ENCODE data around the gene CCDC85A.

CCDC85A gene

DNA sequence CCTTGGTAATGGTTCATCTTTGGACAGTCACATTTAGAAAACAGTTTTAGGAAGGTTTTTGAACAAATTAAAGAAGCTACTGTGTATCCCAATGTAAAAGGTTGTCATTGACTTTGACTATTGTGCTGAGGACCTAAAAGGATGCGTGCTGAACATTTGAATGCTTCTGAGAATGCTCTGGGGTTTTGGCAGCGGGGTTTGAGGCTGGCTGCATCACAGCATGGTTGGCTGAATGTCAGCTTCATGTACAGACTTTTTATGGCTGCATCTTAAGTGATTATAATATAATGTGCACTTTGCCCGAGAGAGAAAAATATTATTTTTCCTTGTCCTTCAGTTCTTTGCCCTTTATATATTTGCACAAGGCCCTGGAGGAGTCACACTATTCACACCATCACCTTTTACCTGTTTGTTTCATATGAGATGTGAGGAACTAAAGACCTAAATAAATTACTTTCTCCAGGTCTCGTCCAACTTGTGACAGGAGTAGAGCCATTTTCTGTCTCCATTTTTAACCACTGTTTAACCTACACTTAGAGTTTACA is 125.9 kb downstream of the CCDC85A start:
- no peak for DNase-seq (ENCODE audit: low read depth)

DNA sequence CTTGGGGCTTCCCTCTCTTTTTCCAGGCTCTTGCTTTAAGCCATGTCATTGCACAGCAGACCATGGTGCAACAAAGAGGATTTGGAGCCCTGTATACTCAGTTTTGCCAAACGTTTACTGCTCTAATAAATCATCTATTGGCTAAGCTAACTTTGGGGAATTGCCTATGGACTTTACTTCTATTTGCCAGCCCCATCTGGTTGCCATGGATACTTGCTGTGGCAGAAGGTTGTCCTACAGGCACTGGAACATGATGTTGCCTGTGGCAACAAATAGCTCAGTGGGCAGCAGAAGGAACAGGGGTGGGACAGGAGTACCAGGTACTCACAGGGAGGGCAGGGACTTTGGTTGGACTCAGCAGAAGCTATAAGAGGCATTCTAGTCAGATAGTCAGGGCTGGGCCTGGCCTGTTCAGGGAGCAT is 129.7 kb downstream of the CCDC85A start:
- no peak for DNase-seq (ENCODE audit: low read depth)

DNA sequence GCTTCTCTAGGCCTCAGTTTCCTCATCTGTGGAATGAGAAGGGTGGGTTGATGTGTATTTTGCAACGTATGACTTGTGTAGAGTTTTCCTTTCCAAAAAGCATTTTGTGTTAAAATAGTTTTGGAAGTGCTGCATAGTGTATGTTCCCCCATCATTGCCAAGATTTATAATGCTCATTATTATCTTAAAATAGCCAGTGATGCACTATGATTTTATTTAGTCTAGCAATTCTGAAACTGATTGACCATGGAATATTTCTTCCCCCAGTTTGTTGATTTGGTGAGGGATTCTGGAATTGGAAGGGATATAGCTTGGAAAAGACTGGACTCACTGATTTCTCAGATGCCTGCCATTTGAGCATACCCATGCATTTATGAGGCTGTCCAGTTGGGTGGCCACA is 130.6 kb downstream of the CCDC85A start:
- no peak for DNase-seq (ENCODE audit: low read depth)

DNA sequence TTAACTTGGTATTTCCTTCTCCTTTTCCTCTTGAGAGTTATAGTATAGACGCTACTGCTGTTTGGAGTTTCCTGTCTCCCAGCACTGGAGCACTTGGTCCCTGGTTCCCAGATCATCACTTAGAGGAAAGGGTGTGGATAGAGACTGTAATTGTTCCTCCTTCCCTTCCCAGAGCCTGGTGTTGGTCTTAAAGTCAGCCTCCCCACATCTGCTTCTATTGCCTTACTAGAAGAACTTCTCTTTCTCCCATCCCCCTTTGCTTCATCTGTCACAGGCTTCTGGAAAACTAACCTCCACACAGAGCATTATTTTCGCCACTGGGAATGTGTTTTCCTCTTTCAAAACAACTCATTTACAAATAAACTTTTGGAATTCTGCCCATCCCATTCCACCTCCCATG is 131.0 kb downstream of the CCDC85A start:
- no peak for DNase-seq (ENCODE audit: low read depth)

DNA sequence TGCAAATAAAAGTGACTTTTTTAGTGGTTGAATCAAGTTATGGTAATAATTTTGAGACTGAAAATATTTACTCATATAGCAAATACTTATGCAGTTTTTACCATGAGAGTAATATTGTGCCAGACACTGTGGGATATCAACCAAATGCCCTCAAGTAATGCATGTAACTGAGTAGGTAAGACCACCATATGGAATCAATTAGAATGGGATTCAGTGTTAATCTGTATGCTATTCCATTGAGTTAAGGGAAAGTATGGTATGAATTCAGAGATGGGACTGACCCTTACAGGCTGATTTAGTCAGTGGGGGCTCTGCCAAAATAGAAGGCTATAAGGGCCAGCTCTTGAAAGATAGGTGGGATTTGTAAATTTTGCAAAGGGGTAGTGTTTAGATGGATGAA is 131.6 kb downstream of the CCDC85A start:
- DNase-seq (ENCODE audit: low read depth): no peak

DNA sequence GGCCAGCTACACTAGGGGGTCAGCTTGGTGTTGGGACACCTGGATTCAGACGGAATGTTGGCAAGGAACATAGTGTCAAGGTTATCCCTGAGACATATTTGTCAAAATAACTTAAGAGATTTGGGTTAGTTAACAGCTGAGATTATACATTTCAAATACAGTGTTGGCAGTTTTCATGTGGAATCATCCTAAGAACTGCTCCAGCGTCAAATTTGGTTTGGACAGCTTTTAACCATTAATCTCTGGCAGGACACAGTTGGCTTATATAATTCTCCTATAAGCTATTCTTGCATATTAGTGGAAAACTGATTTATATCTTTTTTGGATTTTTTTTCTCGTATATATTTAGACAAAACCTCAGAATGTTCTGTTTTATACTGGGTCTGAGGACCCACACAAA is 132.2 kb downstream of the CCDC85A start:
- DNase-seq (ENCODE audit: low read depth): no peak

DNA sequence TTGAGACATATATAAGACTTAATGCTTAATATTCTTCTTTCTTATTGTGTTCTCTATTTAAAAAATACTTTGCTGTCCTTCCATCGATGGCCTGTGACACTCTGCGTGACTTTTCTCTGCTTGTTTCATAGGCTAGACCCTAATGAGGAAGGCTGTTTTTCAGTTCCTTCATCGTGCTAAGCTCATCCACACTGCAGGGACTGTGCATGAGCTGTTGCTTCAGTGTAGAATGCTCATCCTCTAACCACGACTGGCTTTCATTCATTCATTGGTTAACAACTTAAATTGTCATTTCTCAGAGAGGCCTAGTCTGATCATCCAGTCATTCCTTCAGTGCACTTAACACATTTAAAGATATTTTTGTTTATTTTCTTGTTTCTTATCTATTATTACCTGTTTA is 134.4 kb downstream of the CCDC85A start:
- DNase-seq (ENCODE audit: low read depth): no peak

DNA sequence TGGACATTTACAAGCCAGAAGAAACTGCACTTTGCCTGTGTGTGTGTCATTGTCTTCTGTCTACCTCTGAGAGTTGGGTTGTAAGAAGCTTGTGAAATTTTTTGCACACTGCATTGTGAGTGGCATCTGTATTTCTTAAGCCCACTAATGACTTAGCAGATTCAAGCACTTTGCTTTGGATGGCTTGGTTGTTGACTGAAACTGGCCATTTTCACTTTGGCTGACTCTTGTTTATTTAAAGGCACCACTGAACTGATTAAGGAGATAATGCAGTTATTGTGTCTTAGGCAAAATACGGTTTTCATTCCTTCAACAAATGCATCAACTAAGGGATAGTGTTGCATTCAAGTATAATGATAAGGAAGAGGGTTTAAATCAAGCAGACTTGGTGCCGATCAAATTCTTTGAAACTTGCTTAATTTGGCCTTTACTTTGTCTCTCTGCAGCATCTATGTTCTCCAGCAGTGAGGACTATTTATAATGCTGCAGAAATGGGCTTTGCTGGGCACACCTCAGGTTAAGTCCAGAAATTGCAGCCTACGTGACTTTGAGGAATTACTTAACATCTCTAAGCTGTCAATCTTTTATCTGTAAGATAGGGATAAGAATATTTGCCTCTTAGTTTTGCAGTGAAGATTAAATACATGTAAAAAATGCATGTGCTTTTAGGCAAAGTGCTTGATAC is 142.0 kb downstream of the CCDC85A start:
- no peak for DNase-seq (ENCODE audit: low read depth)

DNA sequence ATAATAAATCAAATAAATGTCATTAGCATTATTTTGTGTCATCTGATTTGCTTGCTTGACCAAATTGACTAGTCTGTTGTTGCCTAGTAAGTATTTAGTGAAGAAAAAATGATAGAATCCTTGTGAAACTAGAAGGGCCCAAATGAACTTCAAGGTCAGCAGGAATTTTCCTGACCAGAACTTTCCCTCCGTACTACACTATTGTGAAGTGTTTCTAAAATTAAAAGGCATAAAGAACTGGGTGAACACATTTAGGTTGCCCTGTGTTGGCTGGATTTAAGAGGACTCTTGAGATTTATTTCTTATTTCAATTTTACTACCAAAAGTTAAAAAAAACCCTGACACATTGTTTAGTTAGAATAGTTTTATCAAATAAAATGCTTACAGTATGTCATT is 142.6 kb downstream of the CCDC85A start:
- no peak for DNase-seq (ENCODE audit: low read depth)

DNA sequence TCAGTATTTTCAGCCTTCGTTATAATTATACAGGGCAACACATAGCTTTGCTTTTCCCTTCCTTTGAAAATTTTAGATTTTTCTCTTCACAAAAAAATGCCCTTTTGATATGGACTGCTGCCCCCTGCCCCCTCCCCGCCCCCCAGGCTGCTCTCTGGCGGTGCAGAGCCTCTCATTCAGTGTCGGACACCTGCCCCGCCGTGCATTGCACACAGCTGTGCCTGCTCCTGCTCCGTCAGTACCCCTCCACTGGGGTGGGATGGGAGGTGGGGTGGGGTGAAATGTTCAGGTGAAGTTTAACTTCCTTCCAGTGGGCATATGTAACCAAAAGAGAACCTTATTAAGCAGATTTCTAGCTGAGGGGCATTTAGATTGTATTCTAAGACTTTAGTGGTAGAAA is 148.0 kb downstream of the CCDC85A start:
- DNase-seq (ENCODE audit: low read depth): no peak

DNA sequence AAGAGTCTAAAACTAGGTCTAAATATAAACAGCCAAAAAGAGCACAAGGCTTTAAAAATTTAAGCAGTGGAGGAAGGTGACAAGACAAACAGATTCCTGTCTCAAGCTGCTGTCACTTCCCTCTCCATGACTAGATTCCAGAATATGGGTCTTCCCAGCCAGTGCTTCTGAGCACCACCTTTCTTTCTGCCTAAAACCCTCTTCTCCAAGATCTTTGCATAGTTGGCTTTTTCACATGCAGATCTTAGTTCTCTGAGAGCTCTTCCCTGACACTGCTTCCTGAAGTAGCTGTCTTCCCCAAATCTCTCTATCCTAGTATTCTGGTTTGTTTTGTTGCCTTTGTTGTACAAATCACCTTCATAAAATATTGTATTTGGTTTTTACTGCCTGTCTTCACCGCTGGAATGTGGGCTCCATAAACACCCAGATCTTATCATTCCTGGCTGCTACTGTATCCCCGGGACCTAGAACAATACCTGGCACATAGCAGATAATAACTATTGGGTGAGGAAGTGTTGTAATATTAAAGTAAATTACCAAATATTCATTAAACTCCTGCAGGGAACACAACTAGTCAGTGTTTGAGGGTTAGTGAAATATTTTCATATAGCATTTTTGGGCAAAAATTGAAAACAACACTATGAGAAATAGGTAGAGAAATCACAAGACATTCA is 150.2 kb downstream of the CCDC85A start:
- no peak for DNase-seq (ENCODE audit: low read depth)

DNA sequence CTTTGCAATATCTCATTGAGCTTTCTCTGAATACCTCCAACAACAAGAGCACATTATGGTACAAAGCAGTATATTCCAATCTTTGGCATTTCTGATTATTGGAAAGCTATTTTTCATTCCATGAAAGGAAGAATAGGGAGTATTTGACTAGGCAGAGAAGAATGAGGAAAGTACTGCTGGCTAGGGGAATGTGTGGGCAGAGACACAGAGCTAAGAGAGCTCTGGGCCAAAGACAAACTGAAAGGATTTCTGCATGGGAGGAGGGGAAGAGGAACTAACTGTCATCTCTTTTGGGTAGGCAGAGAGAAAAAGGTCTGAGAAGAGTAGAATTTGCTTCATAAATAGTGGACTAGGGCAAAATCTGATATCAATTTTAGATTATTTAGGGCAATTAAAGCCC is 150.8 kb downstream of the CCDC85A start:
- DNase-seq (ENCODE audit: low read depth): no peak

DNA sequence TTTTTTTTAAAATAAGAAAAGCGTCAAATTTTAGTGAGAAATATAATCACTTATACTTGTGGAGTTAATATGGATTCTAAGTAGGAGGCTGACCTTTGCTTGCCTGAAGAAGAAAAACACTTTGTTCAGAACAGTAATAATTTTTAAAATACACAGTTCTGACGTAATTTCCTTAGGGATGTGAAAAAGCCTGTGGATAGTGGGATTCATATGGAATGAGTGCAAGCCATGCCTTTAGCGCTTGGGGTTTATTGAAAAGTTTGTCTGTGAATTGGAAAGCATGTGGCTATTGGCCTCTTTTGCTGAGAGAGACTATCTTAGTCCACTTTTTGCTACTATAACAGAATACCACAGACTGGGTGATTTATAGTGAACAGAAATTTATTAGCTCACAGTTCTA is 151.3 kb downstream of the CCDC85A start:
- no peak for DNase-seq (ENCODE audit: low read depth)

DNA sequence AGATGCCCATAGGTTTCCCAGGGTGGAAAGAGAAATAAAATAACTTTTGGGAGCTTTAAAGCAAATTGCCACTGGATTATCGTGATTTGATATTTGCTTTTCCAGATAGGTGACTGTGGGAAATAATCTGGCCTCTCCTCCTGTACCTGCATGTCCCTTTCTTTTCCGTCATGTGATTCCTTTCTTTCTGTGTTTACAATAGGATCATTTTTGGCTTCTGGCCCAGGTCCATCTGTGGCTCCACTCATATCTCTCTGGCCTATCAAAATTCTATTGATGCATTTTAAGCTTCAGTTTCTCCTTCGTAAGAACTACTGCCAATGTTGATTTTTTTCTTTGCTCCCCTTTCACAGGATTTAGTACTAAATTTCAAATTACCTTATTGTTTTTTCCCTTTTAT is 153.6 kb downstream of the CCDC85A start:
- DNase-seq (ENCODE audit: low read depth): no peak

DNA sequence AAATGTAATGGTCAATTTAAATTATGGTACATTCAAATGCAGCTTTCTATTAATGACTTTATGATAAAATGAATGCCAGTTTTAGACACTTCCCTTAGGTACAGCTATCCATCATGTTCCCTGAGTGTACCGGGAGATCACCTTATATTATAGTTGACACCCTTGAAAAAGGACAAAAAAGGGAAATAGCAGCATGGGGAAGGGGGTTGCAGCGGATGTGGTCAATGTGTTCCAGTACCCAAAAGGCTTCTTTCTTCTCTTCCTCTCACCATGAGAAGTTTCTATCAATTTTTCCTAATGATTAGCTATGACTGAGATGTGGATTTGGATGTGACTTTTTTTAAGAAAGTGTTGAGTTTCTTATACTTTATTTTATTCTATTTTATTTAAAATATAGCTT is 154.4 kb downstream of the CCDC85A start:
- DNase-seq (ENCODE audit: low read depth): no peak

DNA sequence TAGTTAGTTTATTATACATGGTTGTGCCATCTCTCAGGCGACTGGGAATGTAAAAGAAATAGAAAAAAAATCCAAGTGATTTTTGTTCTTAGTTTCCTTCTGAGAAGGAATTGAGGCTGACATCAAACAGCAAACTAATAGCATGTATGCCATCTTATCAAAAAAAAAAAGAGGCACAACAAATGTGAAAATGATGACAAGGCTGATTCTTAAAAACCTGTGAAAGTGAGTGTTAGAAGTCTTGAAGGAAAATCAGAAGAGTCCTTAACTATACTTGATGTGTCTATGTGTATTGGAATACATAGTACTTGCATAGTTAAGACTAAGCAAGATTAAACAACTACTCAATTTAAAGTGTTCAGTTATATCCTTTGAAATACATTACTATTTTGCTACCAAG is 161.0 kb downstream of the CCDC85A start:
- DNase-seq (ENCODE audit: low read depth): no peak

DNA sequence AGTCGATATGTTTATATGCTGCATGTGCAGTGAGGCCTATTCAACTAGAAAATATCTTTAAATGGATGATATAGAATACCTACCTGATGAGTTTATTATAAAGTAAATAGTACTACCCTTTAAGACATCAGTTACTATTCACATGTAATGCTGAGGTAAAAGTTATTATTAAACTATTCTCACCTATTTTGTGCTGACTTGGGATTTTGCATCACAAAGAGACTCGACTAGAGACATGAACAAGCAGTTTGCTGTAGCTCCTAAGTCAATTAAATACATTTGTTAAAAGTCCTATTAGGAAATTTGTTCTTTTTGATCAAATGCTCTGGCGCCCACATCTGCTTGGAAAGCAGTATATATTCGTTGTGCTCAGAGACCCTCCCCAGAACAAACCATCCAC is 164.1 kb downstream of the CCDC85A start:
- no peak for DNase-seq (ENCODE audit: low read depth)

DNA sequence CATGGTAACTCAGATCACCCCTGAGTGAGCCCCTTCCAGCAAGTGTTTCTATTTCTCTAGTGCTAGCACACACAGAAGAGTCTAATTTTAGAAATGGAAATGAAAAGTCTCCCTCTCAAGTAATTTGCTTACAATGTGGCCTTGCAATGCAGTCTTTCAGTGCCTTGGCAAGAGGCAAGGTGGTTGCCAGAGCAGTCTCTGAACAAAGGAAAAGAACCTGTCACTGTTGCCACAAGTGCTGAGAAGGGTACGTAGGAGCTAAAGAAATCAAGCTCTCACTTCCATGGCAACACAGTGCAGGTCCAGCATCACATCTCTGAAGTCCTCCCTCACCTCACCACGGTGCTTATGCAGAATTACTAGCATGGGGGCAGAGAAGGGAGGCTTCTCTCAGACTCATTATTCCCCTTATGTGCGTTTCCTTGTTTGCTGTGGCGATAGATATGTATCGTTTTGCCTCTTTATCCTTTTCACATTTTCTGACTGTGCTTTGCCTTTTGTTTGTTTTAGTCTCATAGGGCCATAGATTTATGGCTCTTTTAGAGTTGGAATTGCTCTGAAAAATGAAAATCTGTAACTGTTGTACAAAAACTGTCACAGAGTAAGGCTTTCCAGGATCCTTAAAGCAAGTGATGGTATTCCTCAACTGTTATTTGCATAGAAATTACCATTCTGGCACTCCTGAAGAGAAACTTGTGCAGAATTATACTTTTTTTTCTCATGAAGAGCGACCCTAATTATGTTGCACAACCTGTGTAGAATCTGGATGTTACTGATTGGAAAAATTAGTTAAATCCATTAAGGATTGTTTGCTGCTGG is 164.8 kb downstream of the CCDC85A start:
- no peak for DNase-seq (ENCODE audit: low read depth)

DNA sequence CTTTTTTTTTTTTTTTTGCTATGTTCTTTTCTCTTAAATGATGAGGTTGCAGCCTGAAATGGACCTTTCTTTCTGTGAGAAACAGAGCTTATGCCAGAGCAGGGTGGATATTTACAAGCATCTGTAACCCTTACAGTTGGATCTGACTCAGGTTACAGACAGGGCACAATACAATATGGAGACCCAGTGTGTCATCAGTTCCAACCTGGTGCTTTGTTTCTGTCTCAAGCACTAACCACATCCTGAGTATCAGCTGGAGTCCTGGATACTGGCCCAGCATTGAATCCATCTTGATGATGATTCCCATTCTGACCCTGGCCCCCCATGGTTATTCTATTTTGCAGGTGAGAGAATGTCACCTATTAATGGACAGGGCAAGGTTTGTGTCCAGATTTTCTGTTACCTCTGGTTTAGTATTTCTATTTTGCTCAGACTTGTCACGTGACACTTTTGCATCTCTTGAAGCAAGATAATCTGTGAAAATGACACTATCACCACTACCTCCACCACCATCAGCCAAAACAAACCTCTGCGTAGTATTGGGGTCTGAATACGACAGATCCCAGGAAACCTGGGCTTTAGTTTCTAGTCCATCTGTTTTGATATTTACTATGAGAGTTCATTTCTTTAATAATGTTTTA is 174.0 kb downstream of the CCDC85A start:
- no peak for DNase-seq (ENCODE audit: low read depth)

DNA sequence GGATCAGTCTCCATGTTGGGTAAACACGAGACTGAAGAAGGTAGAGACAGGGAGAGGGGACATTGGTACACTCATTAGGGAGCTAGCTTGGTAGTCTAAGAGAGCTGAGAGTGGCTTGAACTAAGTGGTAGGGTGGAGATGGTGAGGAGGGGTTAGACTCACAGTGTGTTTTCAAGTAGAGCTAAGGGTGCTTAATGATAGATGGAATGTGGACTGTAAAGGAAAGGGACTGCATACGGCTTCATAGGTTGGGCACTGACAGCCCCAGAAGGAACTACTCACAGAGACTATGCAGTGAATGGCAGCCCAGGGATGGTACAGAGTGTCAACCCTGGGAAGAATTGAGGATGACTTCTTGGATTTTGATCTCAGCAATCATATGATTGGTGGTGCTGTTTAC is 178.1 kb downstream of the CCDC85A start:
- DNase-seq (ENCODE audit: low read depth): no peak

DNA sequence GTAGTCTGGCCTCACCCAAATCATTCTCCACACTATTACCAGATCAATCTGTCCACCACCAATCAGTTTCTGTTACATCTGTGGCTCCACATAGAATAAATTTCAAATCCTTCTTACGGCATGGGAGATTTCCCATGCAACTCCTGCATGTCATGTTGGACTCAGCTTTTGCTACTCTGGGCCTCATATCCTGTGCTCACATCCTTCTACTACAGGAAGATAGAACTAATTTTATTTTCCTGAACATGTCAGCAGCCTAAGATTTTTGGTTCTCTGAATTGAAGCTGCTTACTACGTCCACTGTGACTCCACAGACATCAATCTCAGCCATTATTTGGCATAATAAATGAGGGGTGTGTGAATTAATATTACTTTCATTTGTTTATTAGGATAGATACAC is 181.1 kb downstream of the CCDC85A start:
- DNase-seq (ENCODE audit: low read depth): no peak

DNA sequence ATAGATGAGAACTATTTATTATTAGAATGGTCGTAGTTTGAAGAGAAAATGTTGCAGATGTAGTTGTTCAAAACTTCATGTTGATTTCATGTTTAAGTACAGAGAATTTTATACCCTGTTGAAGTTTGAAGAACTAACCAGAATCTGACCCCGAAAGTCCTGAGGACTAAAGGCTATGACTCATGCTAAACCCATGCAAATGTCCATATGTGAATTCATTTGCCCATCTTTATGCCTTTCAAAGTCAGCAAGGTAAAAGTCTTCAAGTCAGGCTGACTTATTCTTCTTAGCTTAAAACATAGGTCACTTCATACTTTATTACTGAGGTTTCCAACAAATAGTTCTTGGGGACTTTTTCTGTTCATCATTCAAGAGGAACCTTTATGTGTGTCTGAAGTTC is 185.5 kb downstream of the CCDC85A start:
- no peak for DNase-seq (ENCODE audit: low read depth)
